K562 (cell line): ENCODE results near the gene SLC38A8. TPM values are rescaled to one million over a fixed set of nuclear protein-coding genes. Genes with fewer than 3 reads are reported as not detected.

Experiments
- BHLHE40 ChIP-seq: IDR thresholded peaks from 2 replicates; pipeline ENCODE4 v1.6.1; 2011; ENCODE audit warnings: low read length, improper control_type of control experiment
- CXXC5 ChIP-seq: fragments of 250-450 bp; sonication (Bioruptor Pico); IDR thresholded peaks from 2 replicates; pipeline ENCODE4 v1.8.0; 2022; ENCODE audit warnings: inconsistent platforms, mild to moderate bottlenecking, moderate library complexity
- JUND ChIP-seq, 2 experiments: IDR thresholded peaks; 2 replicates in 1 of 2; 3 replicates in 1 of 2; pipeline ENCODE4 v1.6.1; 2011; ENCODE audit warnings: borderline replicate concordance in 2 of 2, low read depth in 2 of 2, low read length in 2 of 2, improper control_type of control experiment in 1 of 2, missing biosample characterization in 1 of 2, missing genetic modification characterization in 1 of 2, missing genetic modification reagents in 1 of 2
- MAZ ChIP-seq, 2 experiments: fragments of 450-650 bp in 1 of 2; sonication (generic) in 1 of 2; formaldehyde crosslinking; IDR thresholded peaks in 1 of 2; conservative IDR thresholded peaks in 1 of 2; 2 replicates each; pipeline versions ENCODE4 v1.4.0 to v1.5.0; 2020; ENCODE audit warnings: mild to moderate bottlenecking in 1 of 2, missing genetic modification reagents in 1 of 2
- MEIS2 ChIP-seq: fragments of 450-650 bp; IDR thresholded peaks from 2 replicates; pipeline ENCODE4 v1.6.1; 2014; ENCODE audit warnings: mild to moderate bottlenecking; ENCODE audit not compliant: partially characterized antibody
- POLR2AphosphoS2 ChIP-seq: IDR thresholded peaks from 2 replicates; pipeline ENCODE4 v1.6.1; 2012; ENCODE audit warnings: low read length, improper control_type of control experiment
- TRIM24 ChIP-seq, 2 experiments: fragments of 450-650 bp; IDR thresholded peaks; 2 replicates each; pipeline ENCODE4 v1.6.1; 2016
- ZFP36 ChIP-seq: fragments of 150-350 bp; IDR thresholded peaks from 2 replicates; pipeline ENCODE4 v1.6.1; 2018; ENCODE audit warnings: low read length, low read depth; ENCODE audit not compliant: partially characterized antibody
- ZKSCAN1 ChIP-seq: fragments of 150-350 bp; IDR thresholded peaks from 2 replicates; pipeline ENCODE4 v1.6.1; 2016; ENCODE audit warnings: low read depth, low read length
- ZNF124 ChIP-seq: sonication (generic); formaldehyde crosslinking; IDR thresholded peaks from 2 replicates; pipeline ENCODE4 v1.8.1; 2022; ENCODE audit warnings: missing genetic modification reagents
- ZNF384 ChIP-seq: IDR thresholded peaks from 2 replicates; pipeline ENCODE4 v1.6.1; 2012; ENCODE audit warnings: low read depth, low read length, improper control_type of control experiment
- polyA plus RNA-seq, 8 experiments: library from polyadenylated mRNA; depleted of rRNA in 4 of 8; stranded (reverse) in 5 of 8; unstranded in 3 of 8; fragments of >200 nt; fragmentation: Nextera tagmentation in 2 of 8; fragmentation: Illumina TruSeq in 1 of 8; extraction: Ambion mirVana in 2 of 8; extraction: Trizol in 1 of 8; gene quantifications; 2 replicates each; pipeline versions ENCODE4 v1.2.1 to v1.2.3, GENCODE V29; 2011 to 2014; ENCODE audit warnings: inconsistent platforms in 1 of 8, missing spikeins in 1 of 8
- total RNA-seq, 7 experiments: library from RNA; depleted of rRNA in 6 of 7; stranded (reverse); fragments of >200 nt in 6 of 7; fragmentation: Illumina TruSeq in 2 of 7; extraction: Trizol in 2 of 7; gene quantifications; 2 replicates each; pipeline versions ENCODE4 v1.2.1 to v1.2.3, GENCODE V29; 2011 to 2021; ENCODE audit warnings: low replicate concordance in 1 of 7
- TF ChIP-seq, protein P1 (sequence below), 2 experiments: fragments of 450-650 bp; formaldehyde crosslinking in 1 of 2; IDR thresholded peaks; 2 replicates each; pipeline versions ENCODE4 v1.4.0 to v1.6.1; 2014 to 2020; ENCODE audit warnings: mild to moderate bottlenecking in 2 of 2, borderline replicate concordance in 1 of 2, low read depth in 1 of 2
- TF ChIP-seq, protein P2 (sequence below): fragments of 450-650 bp; IDR thresholded peaks from 2 replicates; pipeline ENCODE4 v1.6.1; 2016; ENCODE audit warnings: low read depth, mild to moderate bottlenecking, moderate library complexity
- TF ChIP-seq, protein P3 (sequence below): fragments of 450-650 bp; IDR thresholded peaks from 2 replicates; pipeline ENCODE4 v1.6.1; 2017; ENCODE audit warnings: mild to moderate bottlenecking, moderate library complexity
- TF ChIP-seq, protein P4 (sequence below), 2 experiments: fragments of 450-650 bp in 1 of 2; sonication (generic) in 1 of 2; formaldehyde crosslinking in 1 of 2; IDR thresholded peaks in 1 of 2; conservative IDR thresholded peaks in 1 of 2; 2 replicates each; pipeline versions ENCODE4 v1.6.1 to v1.8.1; 2016 to 2023; ENCODE audit warnings: mild to moderate bottlenecking in 2 of 2, moderate library complexity in 2 of 2, inconsistent platforms in 1 of 2, missing genetic modification reagents in 1 of 2

SLC38A8 gene
- total and polyA plus RNA-seq, 9 of the 15 experiments (the other 6 are each of a cell fraction or from before 2014, with no cell fraction given), result 0.28 TPM; not detected in 8

DNA sequence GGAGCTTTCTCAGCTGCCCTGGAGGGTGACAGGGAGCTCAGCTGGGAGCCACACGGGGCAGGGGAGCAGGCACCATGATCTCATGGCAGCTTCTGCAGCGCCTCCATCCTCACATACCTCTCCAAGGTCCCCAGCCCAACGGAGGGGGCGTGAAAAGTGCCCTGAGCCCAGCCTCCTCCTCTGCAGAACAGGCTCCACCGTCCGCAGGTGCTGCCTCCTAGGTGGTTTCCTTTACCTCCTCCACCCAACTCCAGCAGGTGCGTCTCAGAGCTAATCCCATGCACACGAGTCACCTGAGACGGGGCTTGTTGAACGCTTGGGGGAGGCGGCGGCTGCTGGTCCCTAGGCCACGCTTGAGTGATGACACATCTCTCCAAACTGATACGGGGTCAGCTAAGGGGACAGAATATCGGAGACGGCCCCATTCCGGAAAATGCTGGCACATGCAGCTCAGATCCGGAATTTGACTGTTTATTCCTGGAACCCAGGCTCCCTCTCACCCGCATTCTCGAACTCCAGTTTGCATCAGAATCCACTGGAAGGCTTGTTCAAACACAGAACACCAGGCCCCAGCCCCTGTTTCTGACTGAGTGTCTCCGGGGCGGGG lies 387 bp upstream of the SLC38A8 start (continued):
- TF ChIP-seq, protein P1, sequence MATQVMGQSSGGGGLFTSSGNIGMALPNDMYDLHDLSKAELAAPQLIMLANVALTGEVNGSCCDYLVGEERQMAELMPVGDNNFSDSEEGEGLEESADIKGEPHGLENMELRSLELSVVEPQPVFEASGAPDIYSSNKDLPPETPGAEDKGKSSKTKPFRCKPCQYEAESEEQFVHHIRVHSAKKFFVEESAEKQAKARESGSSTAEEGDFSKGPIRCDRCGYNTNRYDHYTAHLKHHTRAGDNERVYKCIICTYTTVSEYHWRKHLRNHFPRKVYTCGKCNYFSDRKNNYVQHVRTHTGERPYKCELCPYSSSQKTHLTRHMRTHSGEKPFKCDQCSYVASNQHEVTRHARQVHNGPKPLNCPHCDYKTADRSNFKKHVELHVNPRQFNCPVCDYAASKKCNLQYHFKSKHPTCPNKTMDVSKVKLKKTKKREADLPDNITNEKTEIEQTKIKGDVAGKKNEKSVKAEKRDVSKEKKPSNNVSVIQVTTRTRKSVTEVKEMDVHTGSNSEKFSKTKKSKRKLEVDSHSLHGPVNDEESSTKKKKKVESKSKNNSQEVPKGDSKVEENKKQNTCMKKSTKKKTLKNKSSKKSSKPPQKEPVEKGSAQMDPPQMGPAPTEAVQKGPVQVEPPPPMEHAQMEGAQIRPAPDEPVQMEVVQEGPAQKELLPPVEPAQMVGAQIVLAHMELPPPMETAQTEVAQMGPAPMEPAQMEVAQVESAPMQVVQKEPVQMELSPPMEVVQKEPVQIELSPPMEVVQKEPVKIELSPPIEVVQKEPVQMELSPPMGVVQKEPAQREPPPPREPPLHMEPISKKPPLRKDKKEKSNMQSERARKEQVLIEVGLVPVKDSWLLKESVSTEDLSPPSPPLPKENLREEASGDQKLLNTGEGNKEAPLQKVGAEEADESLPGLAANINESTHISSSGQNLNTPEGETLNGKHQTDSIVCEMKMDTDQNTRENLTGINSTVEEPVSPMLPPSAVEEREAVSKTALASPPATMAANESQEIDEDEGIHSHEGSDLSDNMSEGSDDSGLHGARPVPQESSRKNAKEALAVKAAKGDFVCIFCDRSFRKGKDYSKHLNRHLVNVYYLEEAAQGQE (IDR thresholded peaks at IDR 0.05; ENCODE audit: borderline replicate concordance), result peak; percentile 97
- TF ChIP-seq, protein P1 (CRISPR knock-in tag; IDR thresholded peaks at IDR 0.05; ENCODE audit: low read depth), result no peak
- TF ChIP-seq, protein P2, sequence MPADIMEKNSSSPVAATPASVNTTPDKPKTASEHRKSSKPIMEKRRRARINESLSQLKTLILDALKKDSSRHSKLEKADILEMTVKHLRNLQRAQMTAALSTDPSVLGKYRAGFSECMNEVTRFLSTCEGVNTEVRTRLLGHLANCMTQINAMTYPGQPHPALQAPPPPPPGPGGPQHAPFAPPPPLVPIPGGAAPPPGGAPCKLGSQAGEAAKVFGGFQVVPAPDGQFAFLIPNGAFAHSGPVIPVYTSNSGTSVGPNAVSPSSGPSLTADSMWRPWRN, result peak; percentile 21; the same call in 1 of the 2 replicates
- no peak for TF ChIP-seq POLR2AphosphoS2
- TF ChIP-seq BHLHE40, result peak; percentile 51
- TF ChIP-seq MAZ (CRISPR knock-in tag; conservative IDR thresholded peaks at IDR 0.05 in 1 of 2, IDR thresholded peaks at IDR 0.05 in 1 of 2), result 0 out of 4 replicates have a peak, but pooled peaks of 1 of the 2 experiments have one; percentile 0
- peak in 1 of 2 experiments; percentile 30; a peak in 1 of 4 replicates for TF ChIP-seq TRIM24 (IDR thresholded peaks at IDR 0.05)
- TF ChIP-seq, protein P3, sequence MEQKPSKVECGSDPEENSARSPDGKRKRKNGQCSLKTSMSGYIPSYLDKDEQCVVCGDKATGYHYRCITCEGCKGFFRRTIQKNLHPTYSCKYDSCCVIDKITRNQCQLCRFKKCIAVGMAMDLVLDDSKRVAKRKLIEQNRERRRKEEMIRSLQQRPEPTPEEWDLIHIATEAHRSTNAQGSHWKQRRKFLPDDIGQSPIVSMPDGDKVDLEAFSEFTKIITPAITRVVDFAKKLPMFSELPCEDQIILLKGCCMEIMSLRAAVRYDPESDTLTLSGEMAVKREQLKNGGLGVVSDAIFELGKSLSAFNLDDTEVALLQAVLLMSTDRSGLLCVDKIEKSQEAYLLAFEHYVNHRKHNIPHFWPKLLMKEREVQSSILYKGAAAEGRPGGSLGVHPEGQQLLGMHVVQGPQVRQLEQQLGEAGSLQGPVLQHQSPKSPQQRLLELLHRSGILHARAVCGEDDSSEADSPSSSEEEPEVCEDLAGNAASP, result peak; percentile 74
- TF ChIP-seq CXXC5 (CRISPR knock-in tag), result peak; percentile 56; the same call in 1 of the 2 replicates
- no peak for TF ChIP-seq ZNF124 (CRISPR knock-in tag)
- TF ChIP-seq ZFP36, result no peak
- TF ChIP-seq, protein P4, sequence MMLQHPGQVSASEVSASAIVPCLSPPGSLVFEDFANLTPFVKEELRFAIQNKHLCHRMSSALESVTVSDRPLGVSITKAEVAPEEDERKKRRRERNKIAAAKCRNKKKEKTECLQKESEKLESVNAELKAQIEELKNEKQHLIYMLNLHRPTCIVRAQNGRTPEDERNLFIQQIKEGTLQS (IDR thresholded peaks at IDR 0.05), result peak; percentile 53
- TF ChIP-seq, protein P4 (CRISPR knock-in tag; conservative IDR thresholded peaks at IDR 0.05), result no peak
- TF ChIP-seq MEIS2, result peak; percentile 60
- peak; percentile 60 for TF ChIP-seq JUND (IDR thresholded peaks at IDR 0.05; ENCODE audit: borderline replicate concordance, low read depth, low read length)
- no peak for TF ChIP-seq JUND (tag; IDR thresholded peaks at IDR 0.05; ENCODE audit: borderline replicate concordance, low read depth, low read length)
- TF ChIP-seq ZKSCAN1, result no peak
- no peak for TF ChIP-seq ZNF384
